ENCODE data around the gene ZFAND5. TPM values are rescaled to one million over a fixed set of nuclear protein-coding genes. Genes with fewer than 3 reads are reported as not detected.

The ZFAND5 gene
- total RNA-seq, 1 donor from 2014 or later = 53.5 TPM

DNA sequence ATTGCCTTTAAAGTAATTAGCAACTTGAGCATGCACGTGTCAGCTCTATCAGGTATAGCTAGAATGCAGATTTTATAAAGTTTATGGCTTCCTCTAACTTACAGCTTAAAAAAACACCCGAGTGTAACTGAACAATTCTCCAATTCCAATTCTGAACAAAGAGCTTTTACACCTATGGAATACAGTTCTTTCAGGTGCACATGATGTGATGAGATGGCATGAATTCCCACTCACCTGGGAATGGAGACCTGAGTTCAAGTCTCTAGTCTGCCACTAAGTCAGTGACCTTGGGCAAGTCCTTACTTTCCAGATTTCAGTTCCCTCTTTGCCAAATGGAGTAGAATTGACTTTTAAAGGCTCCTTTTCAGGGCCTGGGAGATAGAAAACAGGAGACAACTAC lies 1.8 kb downstream of the ZFAND5 start:
- DNase-seq (ENCODE audit: low read depth in 2 of 2) = peak in 1 of 2 donors; percentile 14

DNA sequence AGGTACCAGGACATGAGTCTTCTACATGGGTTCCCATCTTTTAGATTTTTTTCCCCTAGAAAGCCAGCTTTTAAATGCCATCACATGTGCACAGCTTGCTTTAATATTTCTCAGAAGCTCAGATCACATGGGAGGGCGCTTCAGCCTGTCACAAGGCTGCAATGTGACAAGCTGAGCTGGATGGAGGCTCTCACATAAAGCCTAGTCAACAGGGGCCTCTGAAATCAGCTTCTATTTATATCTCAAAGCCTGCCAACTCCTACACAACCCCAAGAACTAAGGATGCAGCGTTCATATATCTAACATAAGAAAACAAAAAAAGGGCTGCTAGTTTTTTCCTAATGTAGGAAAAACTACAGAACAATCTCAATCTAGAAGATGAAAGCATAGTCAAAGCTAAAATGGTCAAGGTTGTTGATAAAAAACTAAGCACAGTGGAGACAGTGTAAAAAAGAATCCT lies 2.3 kb downstream of the ZFAND5 start:
- peak; percentile 66 to 89 for DNase-seq (ENCODE audit: low read depth in 2 of 2)

DNA sequence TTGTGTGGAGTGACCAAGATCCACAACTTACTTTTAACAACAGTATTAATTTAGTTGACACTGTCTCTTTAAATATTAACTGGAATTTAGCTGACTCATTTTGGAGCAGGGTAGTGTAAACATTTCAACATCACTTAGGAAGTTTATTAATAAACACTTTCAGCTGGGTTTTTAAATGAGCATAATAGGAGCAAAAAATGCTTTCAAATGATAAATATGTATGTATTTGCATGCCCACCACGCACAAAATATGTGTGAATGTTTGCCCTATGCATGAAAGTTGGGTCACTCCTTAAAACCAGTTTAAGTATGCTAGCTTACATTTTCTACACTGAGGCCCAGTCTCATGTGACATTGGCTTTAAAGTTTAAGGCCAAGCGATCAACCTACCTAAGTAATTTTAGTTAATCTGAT lies 2.9 kb downstream of the ZFAND5 start:
- DNase-seq (ENCODE audit: low read depth in 2 of 2) = peak; percentile 7 to 24

DNA sequence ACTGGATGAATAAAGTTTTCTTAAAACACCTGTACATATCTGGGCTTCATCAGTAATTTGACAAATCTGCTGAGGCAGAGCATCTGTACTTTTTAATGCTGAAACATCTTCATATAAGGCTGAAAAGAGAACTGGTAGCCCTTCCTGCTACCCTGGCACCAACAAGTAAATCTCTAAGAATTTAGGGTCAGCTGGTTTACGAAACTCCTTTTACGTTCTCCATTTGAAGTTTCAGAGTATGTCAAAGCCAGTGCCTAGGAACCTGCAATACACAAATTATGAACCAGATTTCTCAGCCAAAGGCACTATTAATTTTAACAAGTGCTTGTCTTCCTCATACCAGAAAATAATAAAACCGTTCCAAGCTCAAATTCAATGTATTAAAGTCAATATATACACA lies 3.8 kb downstream of the ZFAND5 start:
- no peak for DNase-seq (ENCODE audit: low read depth in 2 of 2)

DNA sequence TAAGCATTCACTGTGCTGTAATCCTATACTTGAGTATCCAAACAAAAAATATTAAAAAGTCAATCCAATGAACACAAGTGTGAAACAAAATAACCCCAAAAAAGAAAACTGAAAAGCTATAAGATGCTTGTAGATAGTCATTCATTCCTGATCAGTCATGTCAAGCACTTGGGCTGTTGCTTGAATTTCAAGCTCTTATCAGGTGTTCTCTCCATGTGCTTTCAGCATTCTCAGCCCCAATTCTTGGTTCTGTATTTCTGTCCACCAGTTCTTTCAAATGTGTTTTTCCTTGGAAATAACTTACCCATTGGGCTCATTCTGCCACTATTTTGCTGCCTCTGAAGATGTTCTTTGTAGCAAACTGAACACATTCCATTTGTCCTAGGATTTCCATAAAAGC lies 4.7 kb downstream of the ZFAND5 start:
- no peak for DNase-seq (ENCODE audit: low read depth in 2 of 2)

DNA sequence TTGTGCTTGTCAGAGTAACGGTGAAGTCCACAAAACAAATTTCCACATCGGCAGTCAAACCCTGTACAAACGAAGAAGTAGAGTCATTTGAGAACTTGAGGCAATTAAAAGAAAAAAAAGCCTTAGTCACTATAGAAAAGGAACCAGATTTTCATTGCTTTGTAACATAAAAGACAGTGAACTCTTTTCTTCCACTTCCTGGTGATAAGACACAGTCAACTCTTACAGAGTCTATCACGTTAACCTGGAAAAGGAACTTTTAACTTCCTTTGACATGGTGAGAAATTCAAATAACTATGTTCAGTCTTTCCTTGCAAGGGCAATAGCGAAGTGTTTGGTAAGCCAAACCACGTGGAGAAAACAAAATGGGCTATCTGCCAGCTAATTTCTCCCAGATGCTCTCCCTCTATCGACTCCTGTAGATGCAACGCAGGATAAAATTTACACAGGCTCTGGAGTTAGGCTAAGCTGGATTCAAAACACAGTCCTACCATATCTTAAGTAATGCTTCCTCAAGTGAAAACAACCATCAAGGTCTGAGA lies 8.9 kb downstream of the ZFAND5 start:
- DNase-seq (ENCODE audit: low read depth in 2 of 2) = no peak

DNA sequence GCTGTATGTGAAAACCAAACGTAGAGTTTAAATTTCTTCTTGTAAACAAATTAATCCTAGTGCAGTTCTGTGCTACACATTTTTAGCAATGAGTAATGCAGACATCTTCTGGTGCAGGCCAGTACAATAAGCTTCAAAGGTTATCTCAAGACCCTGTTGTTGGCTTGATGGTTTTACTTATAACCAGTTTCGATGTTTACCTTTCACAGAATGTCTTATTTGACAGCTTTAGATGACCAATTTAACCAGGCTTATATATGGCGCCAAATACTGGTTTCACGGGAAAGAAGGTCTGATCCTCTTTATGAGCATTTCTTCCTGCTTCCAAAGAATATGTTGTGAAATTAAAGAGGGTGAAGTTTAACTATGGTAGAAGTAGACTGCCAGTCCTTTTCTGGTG lies 9.9 kb downstream of the ZFAND5 start:
- DNase-seq (ENCODE audit: low read depth in 2 of 2) = no peak

DNA sequence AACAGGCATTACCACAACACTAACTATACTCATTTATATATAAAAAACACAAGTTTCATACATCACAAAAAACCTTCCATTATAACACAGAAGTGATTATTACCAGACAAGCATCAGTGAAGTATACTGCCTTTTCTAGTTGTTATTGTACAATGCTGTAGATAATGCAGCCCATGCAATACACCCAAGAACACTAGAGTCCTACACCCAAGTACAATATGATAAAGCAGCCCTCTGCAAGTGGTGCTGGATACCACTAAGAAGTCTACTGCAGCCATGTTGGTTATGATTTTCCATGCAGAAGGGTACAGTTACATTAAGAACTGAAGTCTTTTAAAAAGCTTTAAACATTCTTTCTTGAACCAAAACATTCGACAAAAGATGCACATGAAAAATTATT lies 10.3 kb downstream of the ZFAND5 start:
- DNase-seq (ENCODE audit: low read depth in 2 of 2) = no peak

DNA sequence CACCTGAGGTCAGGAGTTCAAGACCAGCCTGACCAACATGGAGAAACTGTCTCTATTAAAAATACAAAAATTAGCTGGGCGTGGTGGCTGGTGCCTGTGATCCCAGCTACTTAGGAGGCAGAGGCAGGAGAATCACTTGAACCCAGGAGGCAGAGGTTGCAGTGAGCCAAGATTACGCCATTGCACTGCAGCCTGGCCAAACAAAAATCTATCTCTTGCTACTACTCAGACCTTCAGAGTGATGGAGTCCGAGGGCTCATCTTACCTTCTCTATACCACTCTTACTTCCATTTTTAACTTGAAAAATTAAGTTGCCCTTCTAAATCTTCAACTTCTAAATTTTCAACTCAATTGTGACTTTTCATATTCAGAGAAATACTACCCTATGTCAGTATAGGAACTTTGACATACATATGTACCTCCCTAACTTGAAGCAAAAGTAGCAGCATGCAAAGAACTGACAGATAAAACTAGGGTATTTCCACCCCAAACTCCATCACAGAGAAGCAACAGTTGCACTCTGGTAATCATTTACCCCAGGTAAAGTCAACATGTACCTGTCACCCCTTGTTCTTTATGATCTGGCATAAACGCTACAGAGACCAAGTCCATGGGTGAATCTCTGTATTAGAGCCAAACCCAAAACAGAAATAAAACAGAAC lies 11.4 kb downstream of the ZFAND5 start:
- DNase-seq (ENCODE audit: low read depth in 2 of 2) = no peak

DNA sequence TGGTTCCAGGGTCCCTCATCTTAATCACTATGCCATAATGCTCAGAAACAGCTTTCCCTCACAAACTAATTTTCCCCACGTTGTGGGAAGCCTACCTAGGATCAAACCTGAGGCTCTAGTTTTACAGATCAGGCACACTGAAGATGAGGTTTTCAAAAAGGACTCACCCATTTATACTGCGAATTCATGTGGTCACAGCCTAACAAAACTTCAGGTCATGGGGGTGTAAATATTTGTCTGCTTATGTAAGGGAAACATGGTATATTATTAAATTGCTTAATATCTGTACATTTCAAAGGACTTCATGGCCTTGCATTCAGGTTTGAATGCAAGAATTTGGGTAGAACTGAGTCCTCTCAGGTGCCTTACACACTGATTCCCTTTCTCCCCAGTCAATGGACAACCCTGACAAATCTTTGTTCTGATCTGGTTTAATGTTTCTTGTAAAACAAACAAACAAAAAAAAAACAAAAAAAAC lies 12.1 kb downstream of the ZFAND5 start:
- DNase-seq (ENCODE audit: low read depth in 2 of 2) = no peak

DNA sequence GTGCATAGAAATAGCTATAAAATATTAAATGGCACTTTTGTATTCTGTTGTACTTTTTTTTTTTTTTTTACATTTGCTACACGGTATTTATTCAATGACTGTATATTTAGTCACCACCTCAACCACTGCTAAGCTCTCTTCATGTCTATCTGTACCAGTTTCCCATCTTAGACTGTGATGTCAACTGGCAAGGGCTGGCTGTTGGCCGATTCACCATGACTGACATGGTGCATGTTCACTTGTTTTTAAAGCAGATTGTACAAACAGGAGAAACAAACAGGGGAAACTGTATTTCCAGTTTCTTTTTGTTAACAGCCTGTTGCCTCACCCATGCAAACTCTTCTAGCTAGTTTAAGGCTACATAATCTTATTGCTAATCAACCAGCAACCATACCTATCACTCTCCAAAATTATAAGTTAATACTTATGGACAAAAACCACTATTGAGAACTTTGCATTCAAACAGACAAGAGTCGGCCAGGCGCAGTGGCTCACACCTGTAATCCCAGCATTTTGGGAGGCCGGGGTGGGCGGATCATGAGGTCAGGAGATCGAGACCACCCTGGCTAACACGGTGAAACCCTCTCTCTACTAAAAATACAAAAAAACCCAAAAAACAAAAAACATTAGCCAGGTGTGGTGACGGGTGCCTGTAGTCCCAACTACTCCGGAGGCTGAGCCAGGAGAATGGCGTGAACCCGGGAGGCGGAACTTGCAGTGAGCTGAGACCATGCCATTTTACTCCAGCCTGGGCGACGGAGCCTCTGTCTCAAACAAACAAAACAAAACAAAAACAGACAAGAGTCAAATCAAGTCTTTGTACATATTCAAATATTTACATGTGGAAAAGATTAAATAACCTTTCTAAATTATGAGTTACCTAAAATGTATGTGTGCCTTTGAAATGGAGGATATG lies 13.2 kb downstream of the ZFAND5 start:
- DNase-seq (ENCODE audit: low read depth in 2 of 2) = peak in 1 of 2 donors; percentile 26

DNA sequence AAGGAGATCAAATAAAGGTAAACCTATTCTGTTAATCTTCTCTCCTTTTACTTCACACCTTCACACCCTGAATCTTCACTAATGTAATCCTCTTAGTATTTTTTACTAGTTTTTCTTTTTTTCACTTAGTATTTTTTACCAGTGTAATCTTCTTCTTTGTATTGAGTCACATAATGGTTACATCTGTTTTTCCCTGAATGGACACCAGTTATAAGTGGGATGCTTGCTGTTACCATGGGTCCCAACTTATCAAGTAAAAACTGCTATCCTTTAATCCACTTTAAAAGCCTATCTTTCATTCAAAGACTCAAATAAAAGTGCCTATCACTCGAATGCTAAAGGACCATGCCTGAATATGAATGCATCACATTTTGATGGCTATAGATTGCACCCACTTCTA lies 15.1 kb downstream of the ZFAND5 start:
- DNase-seq (ENCODE audit: low read depth in 2 of 2) = no peak

DNA sequence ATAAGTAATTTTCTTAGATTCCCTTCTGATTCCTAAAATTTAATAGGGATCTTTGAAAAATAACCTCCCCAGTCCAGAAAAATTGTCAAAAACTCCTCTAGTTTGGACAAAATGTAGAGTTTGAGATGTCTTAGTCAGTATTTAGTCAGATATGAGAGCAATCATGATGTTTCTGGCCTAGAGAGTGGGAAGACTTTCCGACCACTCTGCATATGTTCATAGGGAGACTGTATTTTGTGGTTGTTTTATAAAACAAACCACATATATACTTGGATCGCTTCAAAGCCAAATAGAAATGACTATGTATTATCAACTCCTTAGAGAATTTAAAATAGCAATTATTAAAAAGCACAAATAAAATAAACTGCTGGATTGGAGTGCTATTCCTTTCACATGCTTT lies 15.8 kb downstream of the ZFAND5 start:
- DNase-seq (ENCODE audit: low read depth in 2 of 2) = no peak

DNA sequence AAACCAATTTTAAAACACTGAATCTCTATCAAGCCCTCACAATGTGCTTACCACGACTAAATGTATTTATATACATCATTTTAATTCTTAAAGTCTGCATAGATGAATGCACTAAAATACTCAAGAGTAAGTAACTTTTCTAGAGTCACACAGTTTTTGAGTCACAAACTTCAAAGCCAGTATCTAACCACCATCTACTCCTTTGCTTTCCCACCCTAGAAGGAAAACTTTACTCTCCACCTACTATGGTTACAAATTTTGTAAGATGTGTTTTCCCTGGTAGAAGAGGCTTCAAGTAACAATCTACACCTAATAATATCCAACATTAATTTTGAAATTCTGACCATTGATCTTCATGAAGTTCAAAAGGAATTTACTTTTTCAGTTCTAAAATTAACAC lies 18.7 kb downstream of the ZFAND5 start:
- DNase-seq (ENCODE audit: low read depth in 2 of 2) = no peak

DNA sequence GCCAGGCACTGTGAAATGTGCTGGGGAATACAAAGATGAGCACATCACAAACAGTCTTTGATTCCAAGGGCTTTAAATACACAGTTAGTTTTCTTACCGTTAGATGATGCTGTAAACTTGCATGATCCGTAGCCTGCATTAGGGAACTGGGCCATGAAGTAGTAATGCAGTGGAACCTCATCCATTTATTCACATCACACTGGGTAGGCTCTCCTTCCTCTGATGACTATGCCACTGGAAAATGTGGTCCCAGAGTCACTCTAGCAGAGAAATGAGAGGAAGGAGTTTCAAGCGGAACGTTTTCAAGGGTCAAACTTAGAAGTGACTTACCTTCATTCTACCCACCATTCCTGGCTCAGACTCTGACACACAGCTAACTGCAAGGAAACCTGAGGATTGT lies 26.4 kb downstream of the ZFAND5 start:
- no peak for DNase-seq (ENCODE audit: low read depth in 2 of 2)

DNA sequence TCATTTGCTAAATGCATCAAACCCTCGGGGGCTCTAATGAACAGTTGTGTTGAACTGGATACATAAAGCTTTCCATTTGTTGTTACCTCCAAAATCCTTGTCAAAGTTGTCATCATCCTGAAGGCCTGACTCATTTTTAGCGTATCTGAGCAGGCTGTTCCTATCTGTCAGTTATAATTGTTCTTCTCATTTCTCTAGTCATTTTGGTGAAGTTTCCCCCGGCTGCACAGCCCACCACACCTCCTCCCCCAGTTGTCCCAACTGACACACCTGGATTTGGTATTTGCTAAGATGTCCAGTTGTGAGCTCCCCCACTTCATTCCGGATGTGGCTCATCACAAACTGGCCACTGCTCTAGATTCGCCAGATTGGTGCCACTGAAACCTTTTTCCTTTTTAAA lies 27.7 kb downstream of the ZFAND5 start:
- DNase-seq (ENCODE audit: low read depth in 2 of 2) = no peak

DNA sequence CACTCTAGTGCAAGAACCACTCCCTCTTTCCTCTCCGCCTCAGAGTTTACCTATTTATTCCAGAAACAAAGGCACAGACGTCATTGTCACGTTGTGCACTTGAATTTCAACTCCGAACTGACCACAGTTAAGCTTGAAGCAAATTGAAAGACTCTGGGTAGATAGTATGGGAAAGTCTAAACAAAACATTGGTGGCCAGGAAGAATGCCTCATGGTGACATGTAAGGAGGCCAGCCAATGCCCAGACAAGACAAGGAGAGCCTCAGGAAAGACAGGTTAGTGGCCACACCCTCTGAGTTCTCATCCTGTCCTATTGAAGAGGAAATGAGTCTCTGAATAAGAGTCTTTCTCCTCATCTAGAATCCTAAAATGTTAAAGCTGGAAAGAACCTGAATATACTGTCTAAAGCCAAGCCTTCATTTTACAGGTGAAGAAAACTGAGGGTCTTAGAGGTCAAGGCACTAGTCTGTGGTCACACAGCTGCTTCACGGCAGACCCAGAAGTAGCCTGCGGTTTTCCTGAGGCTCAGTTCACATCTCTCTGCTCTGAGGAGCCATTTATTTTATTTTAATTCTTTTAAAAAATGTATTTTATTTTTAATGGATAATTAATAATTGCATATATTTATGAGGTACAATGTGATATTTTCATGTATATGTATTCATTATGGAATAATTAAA lies 30.2 kb downstream of the ZFAND5 start:
- DNase-seq (ENCODE audit: low read depth in 2 of 2) = no peak

DNA sequence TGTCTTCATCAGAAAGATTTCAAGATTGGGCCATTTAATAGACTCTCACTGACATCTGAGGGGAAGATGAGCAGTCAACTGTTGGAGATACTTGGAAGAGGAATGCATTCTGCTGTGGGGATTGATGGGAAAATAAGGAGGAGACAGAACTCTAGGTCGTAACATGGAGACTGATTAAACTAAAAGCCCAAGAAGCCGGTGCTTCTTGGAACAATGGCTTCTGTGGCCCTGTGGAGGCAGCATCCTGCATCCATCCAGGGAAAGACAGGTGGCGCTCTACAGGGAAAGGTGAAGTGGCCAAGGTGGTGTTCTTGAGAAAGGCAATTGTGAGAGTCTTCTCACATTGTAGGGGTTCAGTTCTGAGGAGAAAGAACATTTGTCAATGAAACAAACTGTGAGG lies 31.3 kb downstream of the ZFAND5 start:
- DNase-seq (ENCODE audit: low read depth in 2 of 2) = no peak

DNA sequence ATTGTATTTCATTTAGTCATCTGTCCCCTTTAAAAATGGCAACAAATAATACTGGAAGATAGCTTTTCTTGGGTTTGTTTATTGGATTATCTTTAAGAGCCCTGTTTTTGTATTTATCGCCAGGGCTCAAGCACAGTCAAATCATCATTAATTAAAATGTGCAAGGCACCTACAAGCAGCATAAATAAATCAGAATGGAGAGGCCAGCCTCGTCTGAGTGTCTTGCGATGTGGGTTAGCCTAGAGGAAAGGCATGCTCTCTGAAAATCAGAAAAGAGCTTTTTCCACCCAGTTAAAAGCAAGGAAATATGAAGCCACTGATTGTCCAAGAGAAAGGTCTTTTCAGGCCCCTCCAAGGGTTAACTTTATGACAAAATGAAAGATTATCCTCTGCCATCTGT lies 31.8 kb downstream of the ZFAND5 start:
- no peak for DNase-seq (ENCODE audit: low read depth in 2 of 2)

DNA sequence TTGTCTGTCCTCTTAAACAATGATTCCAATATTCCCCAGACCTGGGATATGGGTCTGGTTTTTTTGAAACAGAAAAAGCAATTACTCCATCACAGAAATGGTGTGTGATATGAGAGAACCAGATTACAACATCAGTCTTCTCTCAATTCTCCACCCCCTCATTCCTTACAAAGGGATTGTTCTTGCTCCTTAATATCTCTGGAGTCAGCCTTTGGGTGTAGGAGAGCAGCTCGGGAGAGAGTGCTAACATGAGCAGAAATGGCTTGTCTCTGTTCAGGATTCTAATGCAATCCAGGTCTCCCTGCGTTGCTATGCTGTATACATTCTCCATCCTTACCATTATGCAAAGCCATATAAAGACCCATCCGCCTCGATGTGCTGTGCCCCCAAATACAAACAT lies 32.7 kb downstream of the ZFAND5 start:
- no peak for DNase-seq (ENCODE audit: low read depth in 2 of 2)

DNA sequence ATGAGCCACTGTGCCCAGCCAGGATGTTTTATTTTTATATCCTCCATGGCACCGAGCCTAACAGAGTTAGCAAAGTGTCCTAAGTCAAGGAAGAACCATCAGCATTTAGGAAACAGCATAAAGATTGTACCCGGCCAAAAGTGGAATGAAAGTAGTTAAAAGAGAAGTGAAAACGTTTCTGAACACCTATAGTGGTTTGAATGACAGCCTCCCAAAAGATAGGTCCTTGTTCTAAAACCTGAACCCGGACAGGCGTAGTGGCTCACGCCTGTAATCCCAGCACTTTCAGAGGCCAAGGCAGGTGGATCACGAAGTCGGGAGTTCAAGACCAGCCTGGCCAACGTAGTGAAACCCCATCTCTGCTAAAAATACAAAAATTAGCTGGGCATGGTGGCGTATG lies 37.4 kb downstream of the ZFAND5 start:
- DNase-seq (ENCODE audit: low read depth in 2 of 2) = no peak

DNA sequence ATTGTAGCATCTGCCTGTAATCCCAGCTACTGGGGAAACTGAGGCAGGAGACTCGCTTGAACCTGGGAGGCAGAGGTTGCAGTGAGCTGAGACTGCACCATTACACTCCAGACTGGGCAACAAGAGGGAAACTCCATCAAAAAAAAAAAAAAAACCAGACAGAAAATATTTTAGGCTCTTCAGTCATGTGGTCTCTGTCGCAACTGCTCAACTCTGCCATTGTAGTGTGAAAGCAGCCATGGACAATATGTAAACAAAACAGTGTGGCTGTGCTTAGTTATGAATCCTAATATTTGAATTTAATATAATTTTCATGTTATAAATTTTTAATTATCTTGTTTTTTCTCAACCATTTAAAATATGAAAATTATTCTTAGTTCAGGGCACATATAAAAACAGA lies 38.4 kb downstream of the ZFAND5 start:
- no peak for DNase-seq (ENCODE audit: low read depth in 2 of 2)

Measured in dermis microvascular lymphatic vessel endothelial cell (primary cell).